GM21786 (cell line): ENCODE results near the gene ATAT1.
"Not testable (repeated sequence)": the region's sequence is repeated elsewhere in the genome, so short reads cannot be mapped to it uniquely, and the experiment has no call there.

Experiments used
- ATAC-seq: cut with Tn5 transposase; IDR thresholded peaks from one replicate; pipeline ENCODE4 v1.9.1; 2021; ENCODE audit not compliant: unreplicated experiment

Gene ATAT1

DNA sequence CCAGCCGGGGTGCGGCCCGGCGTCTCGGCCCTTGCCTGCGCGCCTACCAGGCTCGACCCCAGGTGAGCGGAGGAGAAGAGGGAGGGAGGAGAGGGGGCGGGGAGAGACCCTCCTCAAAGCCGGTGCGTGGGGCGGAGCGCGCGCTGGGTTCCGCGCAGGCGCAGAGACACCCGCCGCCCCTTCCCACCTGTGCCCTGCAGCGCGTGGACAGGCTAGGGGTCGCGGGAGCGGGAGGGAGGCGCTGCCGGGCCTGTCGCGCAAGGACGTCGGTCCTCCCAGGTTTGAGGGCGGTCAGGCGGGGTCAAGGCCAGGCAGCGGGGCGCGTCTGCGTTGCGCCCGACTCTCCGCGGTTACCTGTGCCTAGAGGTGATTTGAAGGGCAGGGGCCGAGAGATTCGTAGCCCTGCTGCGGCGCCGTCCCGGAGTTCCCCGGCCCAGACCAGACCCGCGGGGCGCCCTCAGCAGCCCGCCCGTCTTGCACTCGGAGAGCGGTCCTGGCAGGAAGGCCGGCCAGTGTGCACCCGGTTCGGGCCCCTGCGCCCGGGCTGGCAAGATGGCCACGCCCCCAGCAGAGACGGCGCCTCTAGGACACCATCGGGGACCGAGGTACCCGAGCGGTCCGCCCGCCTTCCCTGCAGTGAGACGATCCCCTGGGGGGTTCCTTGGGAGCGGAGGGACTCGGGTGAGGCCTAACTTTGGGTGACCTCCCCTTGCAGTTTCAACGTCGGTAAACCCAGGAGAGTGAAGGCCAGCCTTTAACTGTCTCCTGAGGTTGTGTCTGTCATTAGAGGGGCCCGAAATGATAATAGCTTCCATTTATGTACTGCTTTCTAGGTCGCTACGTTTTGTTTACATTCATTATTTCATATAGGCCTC lies 20.8 kb downstream of the ATAT1 start:
- ATAC-seq = peak; percentile 55

DNA sequence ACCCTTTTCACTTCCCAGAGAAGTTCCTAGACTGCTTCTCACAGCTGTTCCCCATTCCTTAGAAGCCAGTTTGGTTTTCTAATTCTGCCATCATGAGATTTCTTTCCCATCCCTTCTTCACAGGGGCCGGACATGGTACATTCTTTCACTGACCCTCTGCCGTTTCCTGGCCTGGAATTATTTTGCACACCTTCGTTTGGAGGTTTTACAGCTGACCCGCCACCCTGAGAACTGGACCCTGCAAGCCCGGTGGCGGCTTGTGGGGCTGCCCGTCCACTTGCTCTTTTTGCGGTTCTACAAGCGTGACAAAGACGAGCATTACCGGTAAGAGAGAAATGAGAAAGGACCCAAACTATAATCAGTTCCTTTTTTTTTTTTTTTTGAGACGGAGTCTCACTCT lies 24.5 kb downstream of the ATAT1 start:
- ATAC-seq = no peak

DNA sequence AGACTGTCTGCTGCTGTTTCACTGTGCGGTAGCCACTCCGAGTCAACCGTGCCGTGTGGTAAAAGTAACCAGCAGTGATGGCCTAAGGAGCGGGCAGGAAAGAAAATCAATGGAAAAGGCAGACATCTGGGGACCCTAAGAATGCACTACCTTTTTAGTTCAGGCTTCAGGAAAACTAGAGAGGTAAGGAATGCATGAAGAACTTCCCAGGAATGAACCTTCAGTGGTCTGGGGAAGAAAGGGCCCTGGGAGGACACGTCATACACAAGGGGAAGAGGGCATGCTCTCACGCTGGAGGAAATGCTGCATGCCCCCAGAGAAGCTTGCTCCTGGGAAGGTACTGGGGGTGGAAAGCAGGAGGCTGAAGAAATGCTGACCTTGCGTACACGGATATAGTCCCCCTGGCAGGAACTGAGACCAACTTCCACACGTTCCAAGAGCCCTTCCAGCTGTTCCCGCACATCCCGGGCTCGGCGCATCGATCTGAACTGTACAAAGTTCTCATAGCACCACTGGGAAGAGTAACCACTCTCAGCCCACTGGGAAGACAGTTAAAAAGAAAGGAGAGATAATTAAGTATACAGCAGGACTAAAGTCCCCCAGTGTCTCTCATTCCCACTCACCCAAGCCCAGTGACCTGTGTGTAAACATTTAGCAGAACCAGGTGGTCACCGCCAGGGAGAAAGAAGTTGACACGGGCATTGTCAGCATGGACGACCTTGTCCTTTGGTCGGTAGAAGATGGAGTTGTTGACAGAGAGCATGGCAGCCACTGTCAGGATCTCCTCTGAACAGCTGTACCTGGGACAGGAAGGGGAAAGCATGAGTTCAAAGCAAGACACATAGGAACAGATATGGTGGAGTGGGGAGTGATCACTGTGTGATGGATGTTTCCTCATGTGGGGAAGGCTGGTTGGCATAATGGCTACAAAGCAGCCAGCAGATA lies 28.4 kb downstream of the ATAT1 start:
- no peak for ATAC-seq

DNA sequence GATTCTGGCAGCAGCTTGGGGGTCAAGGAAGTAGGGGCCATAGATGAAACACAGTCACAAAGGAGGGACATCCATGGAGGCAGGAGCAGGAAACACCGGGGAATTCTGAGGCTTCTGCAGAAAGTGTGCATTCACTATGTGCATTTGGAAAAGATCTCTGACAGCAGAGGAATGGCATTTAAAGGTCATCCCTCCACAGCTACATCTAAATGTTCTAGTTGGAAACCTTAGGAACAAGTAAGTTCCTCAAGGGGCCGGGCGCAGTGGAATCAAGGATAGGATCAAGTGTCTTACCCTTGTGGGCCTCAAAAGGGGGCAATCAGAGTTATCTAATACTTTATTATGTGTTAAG lies 29.0 kb downstream of the ATAT1 start:
- ATAC-seq = no peak

DNA sequence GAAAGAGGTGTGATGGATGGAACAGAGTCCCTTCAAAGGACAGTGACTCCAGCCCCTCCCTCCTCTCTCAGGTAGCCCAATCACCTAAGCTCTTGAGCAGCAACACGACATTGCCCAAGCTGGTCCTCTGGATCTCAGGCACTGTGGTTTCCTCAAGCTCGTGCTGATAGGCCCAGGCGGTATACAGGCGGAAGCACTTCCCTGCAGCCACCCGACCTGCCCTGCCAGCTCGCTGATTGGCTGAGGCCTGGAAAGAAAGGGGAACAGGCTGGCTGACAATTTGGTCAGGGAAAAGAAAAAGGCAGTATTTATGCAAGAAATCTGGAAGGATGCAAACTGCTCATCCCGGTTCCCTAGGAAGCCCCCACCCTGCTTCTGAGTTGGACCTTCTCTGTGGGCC lies 29.8 kb downstream of the ATAT1 start:
- no peak for ATAC-seq

DNA sequence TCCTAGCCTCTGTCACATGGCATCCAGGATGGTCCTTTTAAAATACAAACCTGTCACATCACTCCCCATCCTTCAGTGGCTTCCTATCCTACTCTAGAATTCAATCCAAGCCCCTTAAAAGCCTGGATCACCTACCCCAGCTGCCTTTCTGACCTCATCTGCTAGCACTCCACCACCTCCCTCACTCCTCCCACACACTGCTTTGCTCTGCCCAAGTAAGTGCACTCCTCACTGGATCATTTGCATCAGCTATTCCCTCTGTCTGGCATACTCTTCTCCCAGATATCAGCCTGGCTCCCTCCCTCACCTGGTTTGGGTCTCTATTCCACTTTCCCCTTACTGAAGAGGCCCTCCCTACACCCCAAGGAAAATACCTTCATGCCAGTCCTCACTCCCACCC lies 30.8 kb downstream of the ATAT1 start:
- no peak for ATAC-seq

DNA sequence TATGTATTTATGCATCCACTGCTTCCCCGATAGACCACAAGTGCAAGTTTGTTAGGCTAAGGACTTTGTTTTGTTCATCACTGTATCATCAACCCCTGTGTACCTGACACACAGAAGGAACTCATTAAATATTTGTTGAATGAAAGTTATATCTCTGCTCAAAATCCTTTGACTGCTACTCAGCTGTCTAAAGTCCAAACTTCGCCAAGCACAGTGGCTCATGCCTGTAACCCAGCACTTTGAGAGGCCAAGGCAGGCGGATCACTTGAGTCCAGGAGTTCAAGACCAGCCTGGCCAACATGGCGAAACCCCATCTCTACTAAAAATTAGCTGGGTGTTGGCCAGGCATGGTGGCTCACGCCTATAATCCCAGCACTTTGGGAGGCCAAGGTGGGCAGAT lies 31.2 kb downstream of the ATAT1 start:
- ATAC-seq = not testable (repeated sequence)

DNA sequence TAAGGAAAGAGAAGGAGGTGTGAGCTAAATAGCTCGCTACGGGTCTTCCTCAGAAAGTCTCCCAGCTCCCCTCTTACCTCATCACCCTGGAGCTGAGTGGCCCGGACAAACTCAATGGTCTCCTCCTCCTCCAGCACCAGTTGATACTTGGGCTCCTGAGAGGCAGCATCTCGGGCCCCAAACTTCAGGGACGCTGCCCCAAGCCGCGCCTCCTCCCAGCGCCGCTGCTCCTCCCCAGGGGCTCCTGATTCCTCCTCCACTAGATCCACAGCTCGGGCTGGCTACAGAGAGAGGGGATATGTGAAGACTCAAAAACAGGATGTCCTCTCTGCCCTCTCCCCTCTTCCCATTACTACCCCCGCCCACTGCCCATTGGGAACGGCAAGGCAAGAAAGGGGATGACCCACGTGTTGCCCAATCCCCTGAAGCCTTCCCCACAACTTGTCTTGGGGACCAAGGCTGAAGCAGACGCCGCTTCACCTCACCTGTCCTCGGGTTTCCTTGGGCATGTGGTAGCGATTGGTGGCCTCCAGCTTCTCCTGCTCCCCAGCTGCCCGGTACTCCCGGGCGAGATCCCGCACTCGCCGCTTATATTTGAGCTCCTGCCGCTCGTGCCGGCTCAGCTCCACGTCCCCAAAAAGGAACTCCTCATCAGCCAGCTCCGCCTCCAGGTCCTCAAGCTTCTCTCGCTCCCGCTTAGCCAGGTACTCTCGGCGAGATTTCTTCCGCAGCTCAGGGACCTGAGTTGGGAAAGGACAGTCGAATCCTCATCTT lies 38.5 kb downstream of the ATAT1 start:
- ATAC-seq = no peak

DNA sequence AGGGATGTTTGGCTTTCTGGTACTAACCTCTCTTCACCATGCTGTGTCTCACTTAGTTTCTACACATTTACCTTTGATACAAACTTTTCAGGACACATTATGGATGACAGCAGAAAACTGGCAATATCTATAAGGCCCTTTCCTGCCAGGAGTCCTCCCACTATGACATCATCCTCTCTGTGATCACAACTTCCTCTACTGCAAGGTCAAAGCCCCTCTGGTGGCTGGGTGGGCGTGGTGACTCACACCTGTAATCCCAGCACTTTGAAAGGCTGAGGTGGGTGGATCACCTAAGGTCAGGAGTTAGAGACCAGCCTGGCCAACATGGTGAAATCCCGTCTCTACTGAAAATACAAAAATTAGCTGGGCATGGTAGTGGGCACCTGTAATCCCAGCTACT lies 39.6 kb downstream of the ATAT1 start:
- ATAC-seq = not testable (repeated sequence)

DNA sequence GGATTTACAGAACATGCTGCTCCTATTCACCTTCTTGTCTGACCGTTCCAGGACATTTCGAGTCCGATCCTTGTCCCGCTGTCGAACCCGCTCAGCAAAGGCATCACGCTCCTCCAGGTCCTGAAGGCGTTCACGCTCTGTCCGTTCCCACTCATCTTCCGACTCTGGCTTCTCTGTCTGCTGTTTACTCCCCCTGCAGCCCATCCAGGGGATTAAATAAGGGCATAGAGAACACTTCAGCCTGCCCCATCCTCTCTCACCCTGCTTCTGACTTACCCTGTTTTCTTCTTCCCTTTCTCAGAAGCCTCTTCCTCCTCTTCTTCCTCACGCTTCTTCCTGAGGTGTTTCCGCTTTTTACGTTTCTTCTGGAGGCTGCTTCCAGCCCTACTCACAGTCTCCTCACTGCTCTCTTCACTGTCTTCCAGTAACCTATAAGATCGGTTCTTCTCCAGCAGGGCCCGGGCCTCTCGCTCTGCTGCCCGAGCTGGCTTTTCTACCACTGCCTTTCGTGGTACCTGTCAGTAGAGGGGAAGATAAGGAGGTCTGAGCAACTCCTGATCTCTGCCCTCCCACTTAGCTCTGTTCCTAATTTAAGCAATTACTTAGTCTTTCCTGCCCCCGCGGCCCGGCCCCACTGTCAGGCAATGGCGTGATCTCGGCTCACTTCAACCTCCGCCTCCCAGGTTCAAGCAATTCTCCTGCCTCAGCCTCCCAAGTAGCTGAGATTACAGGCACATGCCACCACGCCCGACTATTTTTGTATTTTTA lies 44.3 kb downstream of the ATAT1 start:
- ATAC-seq = no peak

DNA sequence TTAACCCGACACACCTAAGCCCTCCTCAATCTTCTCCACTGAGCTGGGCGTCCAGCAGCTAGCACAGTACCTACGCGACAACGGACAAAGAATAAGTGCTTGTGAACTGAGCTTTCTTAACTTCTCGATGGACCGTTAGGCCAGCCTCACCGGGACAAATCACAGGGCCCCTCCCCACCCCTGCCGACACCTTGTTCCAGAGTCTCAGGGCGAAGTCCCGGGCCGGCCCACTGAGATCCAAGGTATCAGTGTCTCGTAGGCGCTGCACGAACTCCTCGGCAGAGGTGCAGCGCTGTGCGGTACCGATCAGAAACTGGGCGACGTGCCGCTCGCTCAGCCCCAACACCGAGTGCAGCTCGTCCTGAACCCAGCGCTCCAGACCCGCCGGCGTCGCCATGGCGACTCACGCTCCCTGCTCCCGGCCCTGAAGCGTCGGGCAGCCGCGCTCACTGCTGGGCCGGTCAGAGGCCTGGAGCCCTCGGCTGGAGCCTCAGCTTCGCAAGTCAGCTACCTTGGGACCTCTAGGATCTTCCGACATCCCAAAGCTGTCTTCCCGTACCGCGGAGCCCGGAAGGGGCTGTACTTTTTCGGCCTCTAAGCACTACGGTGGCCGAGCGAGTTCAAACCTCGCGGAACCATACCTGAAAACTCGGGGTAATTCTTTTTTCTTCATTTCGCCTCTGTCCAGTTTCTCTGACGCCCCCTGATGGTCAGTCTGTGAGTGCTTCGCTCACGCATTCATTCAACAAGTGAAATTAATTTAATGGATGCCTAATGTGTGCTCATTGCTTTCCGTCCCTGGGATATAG lies 46.0 kb downstream of the ATAT1 start, which contains the start of gene DHX16:
TSS of gene DHX16 (minus strand) at position 562 of the 809 bp plus-strand sequence. CDS start at position 397, 165 bp downstream.
- ATAC-seq = peak; percentile 80

DNA sequence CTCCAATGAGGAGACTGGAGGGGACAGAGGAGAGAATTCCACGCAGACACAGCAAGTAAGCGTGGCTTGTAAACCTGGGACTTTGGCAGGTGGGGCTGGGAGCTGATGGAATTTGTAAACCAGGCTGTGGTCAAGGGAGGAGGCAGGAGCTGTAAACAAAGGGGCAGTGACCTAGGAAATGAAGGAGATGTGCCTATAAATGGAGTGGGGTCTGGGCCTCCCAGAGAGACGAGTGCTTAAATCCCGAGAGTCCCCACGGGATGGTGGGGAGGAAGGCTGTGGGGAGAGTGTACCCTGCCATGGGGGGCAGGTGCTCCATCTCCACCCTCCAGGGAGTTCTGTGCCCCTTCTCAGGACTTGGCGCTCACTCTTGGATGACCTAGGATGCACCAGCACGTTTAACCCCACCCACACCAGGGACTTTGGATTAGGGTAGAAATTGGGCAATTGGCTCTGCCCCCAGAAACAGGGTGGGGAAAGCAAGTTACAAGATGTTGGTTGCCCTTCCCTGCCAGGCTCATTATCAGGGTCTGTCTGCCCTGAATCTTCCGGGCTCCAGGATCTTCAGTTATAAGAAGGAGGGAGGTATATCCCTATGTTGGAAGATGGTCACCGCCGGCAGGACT lies 50.1 kb downstream of the ATAT1 start:
- ATAC-seq = no peak

DNA sequence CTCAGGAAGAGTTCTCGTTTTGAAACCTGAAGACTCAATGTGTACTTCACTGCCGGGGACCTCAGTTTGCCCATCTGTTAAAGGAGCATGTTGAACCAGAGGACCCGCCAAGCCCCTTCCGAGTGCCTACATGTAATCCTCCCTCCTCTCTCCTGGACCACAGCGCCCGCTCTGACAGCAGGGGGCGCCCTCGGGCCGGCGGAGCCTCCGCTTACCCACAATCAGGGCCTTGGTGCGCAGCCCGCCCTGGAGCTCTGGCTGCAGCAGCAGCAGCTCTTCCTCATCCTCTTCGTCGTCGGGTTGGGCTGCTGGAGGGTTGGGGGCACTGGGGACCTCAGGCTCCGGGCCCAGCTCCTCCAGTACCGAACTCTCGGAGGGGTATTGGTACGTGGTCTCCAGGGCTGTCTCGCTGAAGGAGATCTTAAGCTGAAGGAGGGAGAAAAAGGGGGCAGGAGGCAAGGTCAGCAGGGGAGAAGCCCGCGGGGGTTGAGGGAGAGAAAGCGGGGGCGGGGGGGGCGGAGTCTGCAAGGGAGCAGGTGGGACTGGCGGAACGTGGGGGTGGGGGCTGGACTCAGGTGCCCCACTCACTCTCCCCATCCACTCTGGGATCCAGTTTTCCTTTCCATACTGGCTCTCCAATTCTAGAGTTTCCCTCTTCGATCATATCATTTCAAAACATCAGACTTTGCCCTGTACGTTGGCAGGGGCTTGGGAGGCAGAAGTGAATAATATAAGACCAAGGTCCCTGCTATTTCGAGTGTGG lies 52.5 kb downstream of the ATAT1 start:
- no peak for ATAC-seq

DNA sequence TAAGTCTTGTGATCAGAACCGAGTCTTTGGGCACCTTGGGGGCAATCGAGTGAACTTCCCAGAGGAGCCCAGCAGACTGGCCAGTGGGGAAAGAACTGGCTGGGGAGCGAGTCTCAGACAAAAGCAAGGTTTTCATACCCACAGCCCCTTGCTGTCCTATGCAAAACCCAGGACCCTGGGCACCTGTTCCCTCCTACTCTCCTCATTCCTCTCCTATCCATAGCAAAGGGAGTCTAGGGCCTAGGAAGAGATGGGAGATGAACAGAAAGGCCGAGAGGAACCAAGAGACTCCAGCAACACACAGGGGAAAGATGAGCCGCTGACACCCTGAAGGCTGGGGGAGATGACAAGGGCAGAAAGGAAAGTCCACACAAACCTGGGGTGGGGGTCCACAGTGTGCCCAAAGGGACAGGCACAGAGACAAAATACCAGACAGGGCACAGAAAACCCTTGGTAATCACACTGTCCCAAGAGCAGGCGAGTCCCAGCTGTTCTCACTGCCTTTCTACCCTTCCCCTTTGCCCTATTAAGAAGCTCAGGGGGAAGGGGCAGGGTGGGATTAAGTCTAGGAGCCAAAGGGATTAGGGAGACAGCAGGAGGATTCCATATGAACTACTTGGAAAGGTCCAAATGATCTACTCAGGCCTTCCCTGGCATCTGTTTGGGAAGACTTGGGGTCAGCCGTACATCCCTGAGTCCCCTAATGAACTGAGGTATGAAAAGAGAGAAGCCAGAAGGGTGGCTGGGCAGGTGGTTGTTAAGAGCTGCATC lies 53.3 kb downstream of the ATAT1 start:
- ATAC-seq = no peak

DNA sequence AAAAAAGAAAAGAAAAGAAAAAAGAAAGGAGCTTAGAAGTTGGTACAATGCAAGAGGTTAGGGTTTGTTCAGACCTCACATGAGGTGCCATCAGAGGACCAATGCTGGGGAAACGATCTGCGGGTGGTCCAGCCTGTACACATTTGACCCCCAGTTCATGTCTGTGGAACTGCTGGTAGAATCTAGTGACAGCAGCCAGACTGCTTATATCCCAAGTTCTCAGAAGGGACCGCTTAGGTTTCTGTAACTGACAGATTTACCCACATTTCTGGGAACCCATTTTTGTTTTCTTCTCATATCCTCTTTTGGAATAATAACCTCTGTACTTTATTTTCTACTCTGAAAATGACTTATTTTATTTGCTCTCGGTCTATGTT lies 55.1 kb downstream of the ATAT1 start:
- ATAC-seq = no peak

DNA sequence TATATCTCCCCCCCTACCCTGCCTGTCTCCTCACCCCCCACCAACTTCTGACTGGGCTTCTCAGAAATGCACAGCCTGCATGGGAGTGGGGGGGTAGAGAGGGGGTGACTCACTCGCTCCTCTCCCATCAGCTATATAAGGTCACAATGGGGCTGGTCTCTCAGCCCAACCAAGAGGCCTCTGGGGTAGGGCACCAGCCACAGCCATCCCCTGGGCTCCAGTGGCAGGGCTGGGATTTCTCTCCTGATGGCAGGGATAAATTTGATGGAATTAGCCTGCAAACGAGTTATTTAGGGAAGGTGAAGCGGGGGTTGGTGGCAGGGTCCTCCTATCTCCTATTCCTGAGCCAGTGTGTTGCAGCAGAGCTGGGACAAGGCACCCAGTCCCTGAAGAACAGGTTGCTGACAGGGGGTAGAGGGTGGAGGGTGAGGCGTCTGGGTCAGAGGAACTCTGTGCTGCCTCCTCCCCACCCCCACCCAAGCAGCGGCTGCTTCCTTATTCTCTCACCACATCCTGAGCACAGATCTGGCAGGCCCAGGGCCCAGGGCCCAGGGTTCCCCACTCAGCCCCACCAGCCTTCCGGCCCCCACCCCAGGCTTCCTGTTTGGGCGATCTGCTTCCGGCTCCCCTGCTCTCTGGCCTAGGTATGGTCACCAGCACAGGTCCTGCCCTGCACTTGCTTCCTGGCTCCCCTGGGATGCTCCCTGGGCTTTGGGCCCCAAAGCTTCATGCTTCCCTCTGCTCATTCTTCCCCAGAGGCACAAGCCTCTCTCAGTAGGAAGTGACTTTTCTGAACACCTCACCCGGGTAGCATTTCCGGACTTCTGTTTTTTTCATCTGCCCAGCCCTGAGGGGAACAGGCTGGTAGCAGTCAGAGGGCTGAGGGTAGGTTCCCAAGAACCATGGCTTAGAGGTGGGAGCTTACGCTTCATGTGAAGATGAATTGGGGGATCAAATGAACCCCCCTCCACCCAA lies 55.8 kb downstream of the ATAT1 start:
- ATAC-seq = peak; percentile 44
